Dendritic cell treated with granulocyte-macrophage colony-stimulating factor and Interleukin-4, amounts not matched to agents 40 ng/mL and 50 ng/mL, for 4 days (primary cell): Measurements from ENCODE around the gene TMPRSS4.

Source experiments
- H3K27ac Mint-ChIP-seq: one replicate; pipeline ENCODE4 v1.8.0; 2022; ENCODE audit warnings: mild to moderate bottlenecking, mixed read lengths
- H3K27me3 Mint-ChIP-seq: one replicate; pipeline ENCODE4 v1.8.0; 2022; ENCODE audit warnings: mild to moderate bottlenecking, mixed read lengths
- H3K36me3 Mint-ChIP-seq: one replicate; pipeline ENCODE4 v1.8.0; 2022; ENCODE audit warnings: low read depth, mixed read lengths
- H3K4me1 Mint-ChIP-seq: one replicate; pipeline ENCODE4 v1.8.0; 2022; ENCODE audit warnings: low read depth, mixed read lengths
- H3K4me3 Mint-ChIP-seq: one replicate; pipeline ENCODE4 v1.8.0; 2022; ENCODE audit warnings: mild to moderate bottlenecking, moderate library complexity, mixed read lengths
- H3K9me3 Mint-ChIP-seq: one replicate; pipeline ENCODE4 v1.8.0; 2022; ENCODE audit warnings: mixed read lengths
- intact Hi-C: fragments of 100-400 bp; cut with micrococcal nuclease; formaldehyde crosslinking; loops from one replicate; pipeline ENCODE4 v1.15.0; 2022

Gene TMPRSS4

GRCh38 chr11:118162846-118163245 is 86.0 kb downstream of the TMPRSS4 start:
- Mint-ChIP-seq H3K36me3 (no peaks in the 10 kb centered on the region), H3K9me3 (no peaks in the 10 kb centered on the region), H3K27me3 (peaks cover 53% of the 10 kb centered on the region), H3K4me1 (no peaks in the 10 kb centered on the region), H3K4me3 (no peak overlapping the region), H3K27ac (no peak overlapping the region)
- intact Hi-C loops = no loop called here

- intact Hi-C loops = no loop called here
- peaks cover 55% of the 10 kb centered on the region for H3K27me3 Mint-ChIP-seq
- no peaks in the 10 kb centered on the region for H3K36me3 Mint-ChIP-seq
- H3K27ac Mint-ChIP-seq = no peak overlapping the region
- no peaks in the 10 kb centered on the region for H3K4me1 Mint-ChIP-seq
- H3K9me3 Mint-ChIP-seq = no peaks in the 10 kb centered on the region
- H3K4me3 Mint-ChIP-seq = no peak overlapping the region
Measured at GRCh38 chr11:118163494-118163893, 86.6 kb downstream of the TMPRSS4 start.

- Mint-ChIP-seq H3K4me3 (no peak overlapping the region), H3K4me1 (no peaks in the 10 kb centered on the region), H3K27ac (no peak overlapping the region), H3K36me3 (no peaks in the 10 kb centered on the region), H3K9me3 (no peaks in the 10 kb centered on the region), H3K27me3 (peaks cover 54% of the 10 kb centered on the region)
- intact Hi-C loops = no loop called here
Measured at GRCh38 chr11:118164885-118165284, 88.0 kb downstream of the TMPRSS4 start.

DNA sequence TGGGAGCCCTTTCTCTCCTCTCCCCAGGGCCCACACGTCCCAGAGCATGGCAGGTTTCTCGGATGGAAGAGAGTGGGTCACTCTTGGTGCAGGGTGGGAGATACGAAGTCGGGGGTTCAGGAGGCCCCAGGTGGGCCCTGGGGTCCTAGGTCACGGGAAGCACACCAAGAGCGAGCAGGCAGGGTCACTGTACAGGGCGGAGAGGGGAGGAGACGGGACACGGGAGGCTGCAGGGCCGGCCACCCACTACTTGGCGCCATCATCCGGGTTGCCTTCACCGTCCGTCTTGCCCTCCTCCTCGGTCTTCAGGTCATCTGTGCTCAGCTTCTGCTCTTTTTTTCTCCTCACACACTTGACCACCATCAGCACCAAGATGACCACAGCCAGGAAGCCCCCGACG is 89.8 kb downstream of the TMPRSS4 start:
- H3K4me1 Mint-ChIP-seq = peaks cover 5% of the 10 kb centered on the region
- no peaks in the 10 kb centered on the region for H3K36me3 Mint-ChIP-seq
- no peaks in the 10 kb centered on the region for H3K9me3 Mint-ChIP-seq
- H3K4me3 Mint-ChIP-seq = no peak overlapping the region
- H3K27ac Mint-ChIP-seq = no peak overlapping the region
- intact Hi-C loops = no loop called here
- H3K27me3 Mint-ChIP-seq = peaks cover 62% of the 10 kb centered on the region

DNA sequence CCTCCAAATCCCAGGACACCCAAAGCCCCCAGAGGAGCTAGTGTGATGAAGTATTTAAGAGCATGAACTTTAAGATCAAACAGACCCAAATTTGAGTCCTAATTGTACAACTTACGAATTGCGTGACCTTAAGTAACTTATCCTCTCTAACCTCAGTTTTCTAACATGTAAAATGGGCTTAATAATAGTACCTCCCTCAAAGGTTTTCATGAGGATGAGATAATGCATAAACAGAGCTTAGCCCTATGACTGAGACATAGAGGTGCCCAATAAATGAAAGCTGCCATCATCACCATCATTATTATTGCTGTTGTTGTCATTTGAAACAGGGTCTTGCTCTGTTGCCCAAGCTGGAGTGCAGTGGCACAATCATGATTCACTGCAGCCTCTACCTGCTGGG is 90.4 kb downstream of the TMPRSS4 start:
- H3K27me3 Mint-ChIP-seq = peaks cover 59% of the 10 kb centered on the region
- H3K27ac Mint-ChIP-seq = no peak overlapping the region
- H3K36me3 Mint-ChIP-seq = no peaks in the 10 kb centered on the region
- H3K4me1 Mint-ChIP-seq = peaks cover 6% of the 10 kb centered on the region
- intact Hi-C loops = no loop called here
- no peak overlapping the region for H3K4me3 Mint-ChIP-seq
- H3K9me3 Mint-ChIP-seq = no peaks in the 10 kb centered on the region

DNA sequence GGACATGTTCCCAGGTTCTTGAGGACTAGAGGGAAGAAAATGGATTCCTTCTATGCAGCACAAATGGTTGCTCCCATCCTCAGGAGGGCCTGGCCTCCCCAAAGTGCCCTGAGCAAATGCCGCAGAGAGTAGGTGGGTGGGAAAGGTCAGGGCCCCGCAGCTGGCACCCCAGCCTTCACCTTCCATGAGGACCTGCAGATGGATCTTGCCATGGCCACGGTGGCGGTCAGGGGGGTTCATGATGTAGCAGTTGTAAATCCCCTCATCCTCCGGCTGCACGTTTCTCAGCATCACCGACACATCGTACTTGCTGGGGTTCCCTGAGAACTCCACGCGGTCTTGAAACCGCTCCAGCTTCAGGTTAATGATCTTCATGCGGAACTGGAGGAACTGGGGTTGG is 91.0 kb downstream of the TMPRSS4 start:
- H3K4me3 Mint-ChIP-seq = no peak overlapping the region
- no peak overlapping the region for H3K27ac Mint-ChIP-seq
- no peaks in the 10 kb centered on the region for H3K36me3 Mint-ChIP-seq
- peaks cover 6% of the 10 kb centered on the region for H3K4me1 Mint-ChIP-seq
- intact Hi-C loops = no loop called here
- H3K27me3 Mint-ChIP-seq = peaks cover 64% of the 10 kb centered on the region
- no peaks in the 10 kb centered on the region for H3K9me3 Mint-ChIP-seq

GRCh38 chr11:118168316-118168715 is 91.4 kb downstream of the TMPRSS4 start:
- Mint-ChIP-seq H3K9me3 (no peaks in the 10 kb centered on the region), H3K4me3 (no peak overlapping the region), H3K27me3 (peaks cover 65% of the 10 kb centered on the region), H3K4me1 (peaks cover 6% of the 10 kb centered on the region), H3K27ac (no peak overlapping the region), H3K36me3 (no peaks in the 10 kb centered on the region)
- intact Hi-C loops = no loop called here

- Mint-ChIP-seq H3K27ac (no peak overlapping the region), H3K36me3 (no peaks in the 10 kb centered on the region), H3K4me1 (peaks cover 6% of the 10 kb centered on the region), H3K9me3 (no peaks in the 10 kb centered on the region), H3K4me3 (no peak overlapping the region), H3K27me3 (peaks cover 61% of the 10 kb centered on the region)
- intact Hi-C loops = no loop called here
Measured at GRCh38 chr11:118168751-118169150, 91.9 kb downstream of the TMPRSS4 start.

DNA sequence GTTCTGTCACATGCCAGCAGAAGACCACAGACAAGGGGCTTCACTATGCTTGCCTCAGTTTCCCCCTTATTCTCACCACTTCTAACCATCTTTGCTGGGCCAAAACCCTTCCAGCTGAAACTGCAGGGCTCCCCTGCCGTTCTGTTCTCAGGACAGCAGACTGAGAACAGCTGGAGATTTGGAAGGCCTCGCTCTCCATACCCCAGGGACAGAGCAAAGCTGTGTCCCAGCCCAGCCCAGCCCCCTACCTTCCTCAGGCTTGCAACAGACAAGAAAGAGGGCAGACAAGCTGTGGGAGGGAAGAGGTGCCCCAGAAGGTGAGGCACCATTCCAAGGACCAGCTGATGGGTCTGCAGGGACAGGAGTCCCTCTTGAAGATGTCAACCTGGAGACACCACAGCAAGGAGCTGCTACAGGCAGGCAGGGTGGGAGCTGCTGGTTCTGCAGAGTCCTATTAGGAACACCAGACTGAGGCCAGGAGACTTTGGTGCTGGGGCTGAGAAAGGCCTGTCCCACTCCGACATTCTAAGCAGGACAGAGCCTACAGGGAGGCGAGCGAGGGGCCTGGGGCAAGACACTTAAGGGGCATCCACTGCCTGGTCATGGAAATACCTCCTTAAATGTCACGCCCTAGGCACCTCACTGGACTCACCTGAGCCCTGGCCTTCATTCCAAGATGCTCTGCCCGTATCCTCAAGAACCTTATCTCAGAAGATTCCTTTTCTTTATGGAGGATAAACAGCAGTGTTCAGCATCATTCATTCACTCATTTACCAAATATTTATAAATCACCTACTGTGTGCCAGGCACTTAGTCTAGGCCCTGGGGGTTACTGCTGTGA is 92.6 kb downstream of the TMPRSS4 start:
- Mint-ChIP-seq H3K4me3 (no peak overlapping the region), H3K4me1 (peaks cover 11% of the 10 kb centered on the region), H3K27me3 (peaks cover 61% of the 10 kb centered on the region), H3K27ac (no peak overlapping the region), H3K36me3 (no peaks in the 10 kb centered on the region), H3K9me3 (no peaks in the 10 kb centered on the region)
- intact Hi-C loops = no loop called here

DNA sequence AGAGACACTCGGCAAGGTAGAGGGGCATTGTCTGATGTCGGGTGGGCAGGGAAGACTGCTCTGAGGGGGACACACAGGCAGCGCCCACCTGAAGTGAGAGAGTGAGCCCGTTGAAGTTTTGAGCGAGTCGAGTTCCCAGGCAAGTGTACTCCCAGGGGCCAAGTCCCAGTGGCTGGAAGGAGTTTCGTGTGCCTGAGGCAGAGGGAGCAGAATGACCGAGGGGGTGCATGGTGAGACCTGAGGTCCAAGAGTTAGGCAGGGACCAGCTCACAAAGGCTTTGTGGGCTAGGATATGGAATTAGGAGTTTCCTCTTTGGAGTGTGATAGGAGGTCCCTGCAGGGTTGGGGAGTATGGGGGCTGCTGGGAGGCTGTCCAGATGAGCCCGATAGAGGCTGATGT is 93.4 kb downstream of the TMPRSS4 start:
- H3K4me3 Mint-ChIP-seq = no peak overlapping the region
- intact Hi-C loops = no loop called here
- peaks cover 64% of the 10 kb centered on the region for H3K27me3 Mint-ChIP-seq
- peaks cover 18% of the 10 kb centered on the region for H3K4me1 Mint-ChIP-seq
- no peak overlapping the region for H3K27ac Mint-ChIP-seq
- H3K36me3 Mint-ChIP-seq = no peaks in the 10 kb centered on the region
- no peaks in the 10 kb centered on the region for H3K9me3 Mint-ChIP-seq

- intact Hi-C loops = no loop called here
- Mint-ChIP-seq H3K9me3 (no peaks in the 10 kb centered on the region), H3K36me3 (no peaks in the 10 kb centered on the region), H3K27me3 (peaks cover 70% of the 10 kb centered on the region), H3K4me1 (peaks cover 24% of the 10 kb centered on the region), H3K4me3 (no peak overlapping the region), H3K27ac (no peak overlapping the region)
Measured at GRCh38 chr11:118170882-118171268, 94.0 kb downstream of the TMPRSS4 start.
